Uterus (tissue), 4 donors: ENCODE data around the gene ACSS3. TPM values are rescaled to one million over a fixed set of nuclear protein-coding genes. Genes with fewer than 3 reads are reported as not detected.

Experiments
- DNase-seq, 2 donors: peaks; one replicate each; pipeline ENCODE4 v3.0.0-alpha.2; 2019 to 2020
- H3K27ac ChIP-seq, 2 donors: fragments of 200-600 bp; sonication (generic); 1 replicate in 1 of 2; 2 replicates in 1 of 2; pipeline ENCODE4 v1.5.1; 2016 to 2018
- H3K27me3 ChIP-seq, 2 donors: fragments of 200-600 bp; sonication (generic); one replicate each; pipeline ENCODE4 v1.5.1; 2018 to 2019; ENCODE audit warnings: control low read depth in 1 of 2
- H3K36me3 ChIP-seq, 2 donors: fragments of 200-600 bp; sonication (generic); one replicate each; pipeline ENCODE4 v1.5.1; 2019; ENCODE audit warnings: control low read depth in 1 of 2
- H3K4me1 ChIP-seq, 2 donors: fragments of 200-600 bp; sonication (generic); one replicate each; pipeline ENCODE4 v1.5.1; 2018 to 2019; ENCODE audit warnings: control low read depth in 1 of 2
- H3K4me3 ChIP-seq, 2 donors: fragments of 200-600 bp; sonication (generic); 1 replicate in 1 of 2; 2 replicates in 1 of 2; pipeline ENCODE4 v1.5.1; 2018 to 2019; ENCODE audit warnings: mild to moderate bottlenecking in 1 of 2
- H3K9me3 ChIP-seq, 2 donors: fragments of 200-600 bp; sonication (generic); one replicate each; pipeline ENCODE4 v1.5.1; 2019; ENCODE audit warnings: control low read depth in 1 of 2
- POLR2A ChIP-seq, 2 donors: fragments of 450-650 bp; IDR thresholded peaks; one replicate each; pipeline ENCODE4 v1.6.1; 2016; ENCODE audit warnings: antibody characterized with exemption in 2 of 2, mild to moderate bottlenecking in 1 of 2, moderate library complexity in 1 of 2
- intact Hi-C: fragments of 100-400 bp; cut with DNase I; formaldehyde crosslinking; loops from one replicate; pipeline ENCODE4 v1.15.1; 2023; ENCODE audit warnings: low total_unique reads
- total RNA-seq, 4 donors: library from RNA; depleted of rRNA in 3 of 4; stranded (reverse); fragments of >200 nt in 3 of 4; gene quantifications; one replicate each; pipeline versions ENCODE4 v1.1.0 to v1.2.4, GENCODE V29; 2014 to 2023
- TF ChIP-seq, protein P1 (sequence below), 4 experiments: fragments of 200-600 bp in 2 of 4; fragments of 450-650 bp in 2 of 4; sonication (generic) in 2 of 4; IDR thresholded peaks; one replicate each; pipeline ENCODE4 v1.5.1; 2016 to 2019; ENCODE audit warnings: antibody characterized with exemption in 4 of 4, mild to moderate bottlenecking in 2 of 4, moderate library complexity in 1 of 4
- donor health status: DM: yes; HTN: yes; CAD: no.

Gene ACSS3
- total RNA-seq, 4 donors from 2014 or later: 25.6 to 62.2 (median 47.7) TPM

DNA sequence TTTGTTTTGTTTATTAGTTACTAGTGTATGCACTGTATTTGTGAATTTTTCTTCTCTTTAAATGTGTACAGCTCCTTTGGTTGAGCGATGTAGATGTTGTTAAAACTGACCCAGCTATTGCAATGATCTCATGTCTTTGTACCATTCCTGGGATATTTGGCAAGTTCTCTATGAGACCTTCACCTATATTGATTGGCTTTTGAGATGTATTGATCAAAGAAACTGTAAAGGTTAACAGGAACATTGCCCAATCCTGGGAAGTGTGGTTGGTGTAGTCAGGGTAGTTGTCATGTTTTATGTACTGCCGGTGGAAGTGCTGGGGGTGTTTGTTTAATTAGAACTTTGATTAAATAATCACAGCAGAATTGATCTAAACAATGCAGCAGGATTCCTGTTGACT is 43.1 kb downstream of the ACSS3 start:
- Histone ChIP-seq H3K9me3 (no peaks in the 10 kb centered on the region), H3K27ac (no peak overlapping the region), H3K4me1 (no peaks in the 10 kb centered on the region), H3K36me3 (no peaks in the 10 kb centered on the region), H3K27me3 (no peaks in the 10 kb centered on the region), H3K4me3 (no peak overlapping the region)
- TF ChIP-seq POLR2A (IDR thresholded peaks at IDR 0.05): no peak
- TF ChIP-seq, protein P1, sequence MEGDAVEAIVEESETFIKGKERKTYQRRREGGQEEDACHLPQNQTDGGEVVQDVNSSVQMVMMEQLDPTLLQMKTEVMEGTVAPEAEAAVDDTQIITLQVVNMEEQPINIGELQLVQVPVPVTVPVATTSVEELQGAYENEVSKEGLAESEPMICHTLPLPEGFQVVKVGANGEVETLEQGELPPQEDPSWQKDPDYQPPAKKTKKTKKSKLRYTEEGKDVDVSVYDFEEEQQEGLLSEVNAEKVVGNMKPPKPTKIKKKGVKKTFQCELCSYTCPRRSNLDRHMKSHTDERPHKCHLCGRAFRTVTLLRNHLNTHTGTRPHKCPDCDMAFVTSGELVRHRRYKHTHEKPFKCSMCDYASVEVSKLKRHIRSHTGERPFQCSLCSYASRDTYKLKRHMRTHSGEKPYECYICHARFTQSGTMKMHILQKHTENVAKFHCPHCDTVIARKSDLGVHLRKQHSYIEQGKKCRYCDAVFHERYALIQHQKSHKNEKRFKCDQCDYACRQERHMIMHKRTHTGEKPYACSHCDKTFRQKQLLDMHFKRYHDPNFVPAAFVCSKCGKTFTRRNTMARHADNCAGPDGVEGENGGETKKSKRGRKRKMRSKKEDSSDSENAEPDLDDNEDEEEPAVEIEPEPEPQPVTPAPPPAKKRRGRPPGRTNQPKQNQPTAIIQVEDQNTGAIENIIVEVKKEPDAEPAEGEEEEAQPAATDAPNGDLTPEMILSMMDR (IDR thresholded peaks at IDR 0.05): no peak
- intact Hi-C loops: no loop called here
- DNase-seq: no peak

GRCh38 chr12:81123611-81124010 is 45.7 kb downstream of the ACSS3 start:
- no peaks in the 10 kb centered on the region for H3K4me1 ChIP-seq
- intact Hi-C loops: no loop called here
- no peaks in the 10 kb centered on the region for H3K36me3 ChIP-seq
- TF ChIP-seq POLR2A (IDR thresholded peaks at IDR 0.05): no peak
- TF ChIP-seq, protein P1 (IDR thresholded peaks at IDR 0.05): no peak
- DNase-seq: no peak
- no peaks in the 10 kb centered on the region for H3K9me3 ChIP-seq
- H3K27me3 ChIP-seq: no peaks in the 10 kb centered on the region
- H3K4me3 ChIP-seq: no peak overlapping the region
- no peak overlapping the region for H3K27ac ChIP-seq

DNA sequence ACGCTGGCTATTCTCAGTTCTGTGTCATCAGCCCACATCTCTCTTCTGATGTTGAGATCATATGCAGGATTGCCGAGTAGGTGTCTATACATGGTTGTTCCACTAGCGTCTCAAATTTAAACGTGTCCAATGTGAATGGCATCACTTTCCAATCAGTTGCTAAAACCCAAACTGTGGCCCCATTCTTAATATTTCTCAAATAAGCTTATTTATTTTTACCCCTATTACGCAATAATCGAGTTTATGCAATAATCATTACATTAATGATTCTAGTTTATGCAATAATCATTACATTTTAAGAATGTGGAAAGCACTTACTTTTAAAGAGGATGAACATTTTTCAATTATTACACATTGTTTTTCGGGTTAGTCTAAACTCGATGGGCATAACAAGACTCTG is 47.8 kb downstream of the ACSS3 start:
- H3K4me1 ChIP-seq: no peaks in the 10 kb centered on the region
- no peaks in the 10 kb centered on the region for H3K9me3 ChIP-seq
- DNase-seq: no peak
- TF ChIP-seq POLR2A (IDR thresholded peaks at IDR 0.05): no peak
- TF ChIP-seq, protein P1 (IDR thresholded peaks at IDR 0.05): no peak
- intact Hi-C loops: no loop called here
- H3K27ac ChIP-seq: no peak overlapping the region
- H3K4me3 ChIP-seq: no peak overlapping the region
- H3K36me3 ChIP-seq: no peaks in the 10 kb centered on the region
- no peaks in the 10 kb centered on the region for H3K27me3 ChIP-seq

- DNase-seq: peak in 1 of 2 donors; percentile 19
- no peaks in the 10 kb centered on the region for H3K9me3 ChIP-seq
- H3K27me3 ChIP-seq: no peaks in the 10 kb centered on the region
- TF ChIP-seq, protein P1 (IDR thresholded peaks at IDR 0.05): peak; percentile 31 to 63 (median 48)
- TF ChIP-seq POLR2A (IDR thresholded peaks at IDR 0.05): no peak
- H3K4me3 ChIP-seq: no peak overlapping the region
- H3K4me1 ChIP-seq: no peaks in the 10 kb centered on the region
- no peaks in the 10 kb centered on the region for H3K36me3 ChIP-seq
- no peak overlapping the region for H3K27ac ChIP-seq
- intact Hi-C loops: no loop called here
Measured at GRCh38 chr12:81128930-81129554, 51.2 kb downstream of the ACSS3 start.

DNA sequence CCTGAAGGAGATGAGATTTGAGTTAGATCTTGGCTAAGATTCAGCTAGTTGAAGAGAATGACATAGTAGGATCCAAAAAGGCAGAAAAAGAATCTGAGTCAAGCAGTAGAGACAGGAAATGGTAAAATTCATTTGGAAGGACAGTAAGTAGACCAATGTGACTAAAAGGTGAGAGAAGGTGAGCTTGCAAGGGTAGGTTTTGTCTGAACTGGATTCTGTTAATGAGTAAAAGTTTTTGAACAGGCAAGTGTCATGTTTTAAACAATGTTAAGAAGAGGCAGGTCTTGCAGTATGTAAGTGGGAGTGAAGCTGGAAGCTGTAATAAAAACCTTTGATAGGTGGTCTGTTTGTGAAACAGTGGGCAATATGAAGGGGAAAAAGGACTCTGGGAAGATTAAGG is 58.6 kb downstream of the ACSS3 start:
- Histone ChIP-seq H3K36me3 (no peaks in the 10 kb centered on the region), H3K9me3 (no peaks in the 10 kb centered on the region), H3K4me3 (no peak overlapping the region), H3K27me3 (no peaks in the 10 kb centered on the region), H3K27ac (no peak overlapping the region), H3K4me1 (no peaks in the 10 kb centered on the region)
- TF ChIP-seq, protein P1 (IDR thresholded peaks at IDR 0.05): no peak
- no peak for TF ChIP-seq POLR2A (IDR thresholded peaks at IDR 0.05)
- DNase-seq: no peak
- intact Hi-C loops: no loop called here
